Karpas-422 (cell line): ENCODE data around the gene PGLYRP1. TPM values are rescaled to one million over a fixed set of nuclear protein-coding genes. Genes with fewer than 3 reads are reported as not detected.

Experiments used
- DNase-seq: peaks from one replicate; pipeline ENCODE4 v3.0.0-alpha.2; 2015
- H2AFZ ChIP-seq: fragments of 200-600 bp; sonication (generic); 2 replicates; pipeline ENCODE4 v1.6.1; 2014; ENCODE audit warnings: antibody characterized with exemption, low read length, mixed read lengths
- H3K27ac ChIP-seq: fragments of 200-600 bp; sonication (generic); 2 replicates; pipeline ENCODE4 v1.5.1; 2014; ENCODE audit warnings: mild to moderate bottlenecking, low read length, moderate library complexity
- H3K27me3 ChIP-seq: fragments of 200-600 bp; sonication (generic); 2 replicates; pipeline ENCODE4 v1.6.1; 2014; ENCODE audit warnings: low read length, mixed read lengths
- H3K36me3 ChIP-seq: fragments of 200-600 bp; sonication (generic); 2 replicates; pipeline ENCODE4 v1.6.1; 2014; ENCODE audit warnings: low read length, mixed read lengths; ENCODE audit not compliant: insufficient read depth
- H3K4me1 ChIP-seq: fragments of 200-600 bp; sonication (generic); 2 replicates; pipeline ENCODE4 v1.6.1; 2014; ENCODE audit warnings: mild to moderate bottlenecking, low read length, mixed read lengths
- H3K4me2 ChIP-seq: fragments of 200-600 bp; sonication (generic); 2 replicates; pipeline ENCODE4 v1.6.1; 2014; ENCODE audit warnings: low read length, low read depth, mild to moderate bottlenecking; ENCODE audit not compliant: poor library complexity, severe bottlenecking
- H3K4me3 ChIP-seq: fragments of 200-600 bp; sonication (generic); 2 replicates; pipeline ENCODE4 v1.5.1; 2014; ENCODE audit warnings: mild to moderate bottlenecking, antibody characterized with exemption, low read length, mixed read lengths
- H3K79me2 ChIP-seq: fragments of 200-600 bp; sonication (generic); 2 replicates; pipeline ENCODE4 v1.6.1; 2014; ENCODE audit warnings: mild to moderate bottlenecking, low read length, mixed read lengths
- H3K9ac ChIP-seq: fragments of 200-600 bp; sonication (generic); 2 replicates; pipeline ENCODE4 v1.6.0; 2014; ENCODE audit warnings: low read length
- H3K9me2 ChIP-seq: fragments of 200-600 bp; sonication (generic), shearing (Covaris generic); replicated peaks from 2 replicates; pipeline ENCODE4 v1.6.0; 2014; ENCODE audit warnings: mild to moderate bottlenecking, low read length, moderate library complexity; ENCODE audit not compliant: insufficient read depth
- H3K9me3 ChIP-seq: fragments of 300-700, 200-600 bp; sonication (generic); 2 replicates; pipeline ENCODE4 v1.6.1; 2014; ENCODE audit warnings: low read length, mixed read lengths
- H4K20me1 ChIP-seq: fragments of 200-600 bp; sonication (generic); 2 replicates; pipeline ENCODE4 v1.6.1; 2014; ENCODE audit warnings: mild to moderate bottlenecking, antibody characterized with exemption, low read length, low read depth; ENCODE audit not compliant: insufficient read depth
- total RNA-seq: library from RNA; depleted of rRNA; stranded (reverse); fragments of >200 nt; shearing (Covaris generic); gene quantifications from 2 replicates; pipeline ENCODE4 v1.2.3, GENCODE V29; 2014; ENCODE audit warnings: low replicate concordance

The PGLYRP1 gene
- total RNA-seq, 1 experiment from 2014 or later, result not detected

- DNase-seq, result no peak
- Histone ChIP-seq H3K4me1 (peaks cover 8% of the 10 kb centered on the region), H3K27ac (no peak overlapping the region), H3K9me2 (no peaks in the 10 kb centered on the region), H2AFZ (no peak overlapping the region), H3K27me3 (no peaks in the 10 kb centered on the region), H3K9ac (no peak overlapping the region), H3K9me3 (no peaks in the 10 kb centered on the region), H4K20me1 (no peaks in the 10 kb centered on the region), H3K79me2 (no peaks in the 10 kb centered on the region), H3K4me2 (no peak overlapping the region), H3K36me3 (peaks cover 8% of the 10 kb centered on the region), H3K4me3 (no peak overlapping the region)
Observed at GRCh38 chr19:46025835-46026234, 3.0 kb upstream of the PGLYRP1 start.

- H3K79me2 ChIP-seq, result no peaks in the 10 kb centered on the region
- no peaks in the 10 kb centered on the region for H3K9me3 ChIP-seq
- no peak overlapping the region for H3K4me3 ChIP-seq
- no peak for DNase-seq
- H3K36me3 ChIP-seq, result peaks cover 8% of the 10 kb centered on the region
- peaks cover 8% of the 10 kb centered on the region for H3K4me1 ChIP-seq
- H3K9ac ChIP-seq, result no peak overlapping the region
- no peak overlapping the region for H2AFZ ChIP-seq
- H3K4me2 ChIP-seq, result no peak overlapping the region
- H3K9me2 ChIP-seq, result no peaks in the 10 kb centered on the region
- H3K27ac ChIP-seq, result no peak overlapping the region
- no peaks in the 10 kb centered on the region for H3K27me3 ChIP-seq
- H4K20me1 ChIP-seq, result no peaks in the 10 kb centered on the region
Observed at GRCh38 chr19:46023311-46023779, 492 bp upstream of the PGLYRP1 start.

GRCh38 chr19:46022061-46022430, 807 bp downstream of the PGLYRP1 start:
- no peak overlapping the region for H3K9ac ChIP-seq
- no peaks in the 10 kb centered on the region for H3K9me3 ChIP-seq
- H3K9me2 ChIP-seq, result no peaks in the 10 kb centered on the region
- no peak overlapping the region for H3K27ac ChIP-seq
- H3K4me2 ChIP-seq, result no peak overlapping the region
- no peak overlapping the region for H2AFZ ChIP-seq
- no peak overlapping the region for H3K4me3 ChIP-seq
- H3K4me1 ChIP-seq, result peaks cover 8% of the 10 kb centered on the region
- H3K27me3 ChIP-seq, result no peaks in the 10 kb centered on the region
- no peaks in the 10 kb centered on the region for H3K79me2 ChIP-seq
- H4K20me1 ChIP-seq, result no peaks in the 10 kb centered on the region
- no peak for DNase-seq
- peaks cover 8% of the 10 kb centered on the region for H3K36me3 ChIP-seq

- no peaks in the 10 kb centered on the region for H3K27me3 ChIP-seq
- H3K27ac ChIP-seq, result no peak overlapping the region
- H3K4me1 ChIP-seq, result peaks cover 3% of the 10 kb centered on the region
- no peaks in the 10 kb centered on the region for H4K20me1 ChIP-seq
- H3K9me2 ChIP-seq, result no peaks in the 10 kb centered on the region
- H2AFZ ChIP-seq, result no peak overlapping the region
- H3K9ac ChIP-seq, result no peak overlapping the region
- no peaks in the 10 kb centered on the region for H3K9me3 ChIP-seq
- no peak overlapping the region for H3K4me2 ChIP-seq
- DNase-seq, result no peak
- peaks cover 8% of the 10 kb centered on the region for H3K36me3 ChIP-seq
- no peaks in the 10 kb centered on the region for H3K79me2 ChIP-seq
- H3K4me3 ChIP-seq, result no peak overlapping the region
Observed at GRCh38 chr19:46021531-46022041, 1.3 kb downstream of the PGLYRP1 start.

- no peaks in the 10 kb centered on the region for H4K20me1 ChIP-seq
- H3K9me3 ChIP-seq, result no peaks in the 10 kb centered on the region
- no peak for DNase-seq
Observed at GRCh38 chr19:46020819-46021125, 2.1 kb downstream of the PGLYRP1 start.

GRCh38 chr19:46019270-46019669, 3.6 kb downstream of the PGLYRP1 start:
- Histone ChIP-seq H3K27ac (no peak overlapping the region), H4K20me1 (no peaks in the 10 kb centered on the region), H3K79me2 (no peaks in the 10 kb centered on the region), H3K36me3 (no peaks in the 10 kb centered on the region), H2AFZ (no peak overlapping the region), H3K4me2 (no peak overlapping the region), H3K4me1 (peaks cover 5% of the 10 kb centered on the region; the same call in 1 of the 2 replicates), H3K9me3 (no peaks in the 10 kb centered on the region), H3K4me3 (no peak overlapping the region), H3K27me3 (no peaks in the 10 kb centered on the region), H3K9ac (no peak overlapping the region), H3K9me2 (no peaks in the 10 kb centered on the region)
- DNase-seq, result no peak

More at GRCh38 chr19:46020819-46021125, 2.1 kb downstream of the PGLYRP1 start:
- 0 out of 2 replicates have a peak, but pooled peaks cover under 1% of the 10 kb centered on the region for H3K36me3 ChIP-seq
- no peak overlapping the region for H2AFZ ChIP-seq
- H3K27me3 ChIP-seq, result no peaks in the 10 kb centered on the region
- H3K79me2 ChIP-seq, result no peaks in the 10 kb centered on the region
- peaks cover 5% of the 10 kb centered on the region; the same call in 1 of the 2 replicates for H3K4me1 ChIP-seq
- no peaks in the 10 kb centered on the region for H3K9me2 ChIP-seq
- no peak overlapping the region for H3K4me2 ChIP-seq
- no peak overlapping the region for H3K27ac ChIP-seq
- no peak overlapping the region for H3K9ac ChIP-seq
- no peak overlapping the region for H3K4me3 ChIP-seq

GRCh38 chr19:46018729-46019251, 4.1 kb downstream of the PGLYRP1 start:
- Histone ChIP-seq H3K27me3 (no peaks in the 10 kb centered on the region), H2AFZ (no peak overlapping the region)

GRCh38 chr19:46017874-46018675, 4.8 kb downstream of the PGLYRP1 start:
- H3K9me2 ChIP-seq, result no peaks in the 10 kb centered on the region
- no peaks in the 10 kb centered on the region for H3K79me2 ChIP-seq
- no peak overlapping the region for H3K9ac ChIP-seq
- H2AFZ ChIP-seq, result no peak overlapping the region
- H3K4me2 ChIP-seq, result no peak overlapping the region
- DNase-seq, result no peak
- H4K20me1 ChIP-seq, result no peaks in the 10 kb centered on the region
- H3K36me3 ChIP-seq, result no peaks in the 10 kb centered on the region
- H3K4me1 ChIP-seq, result peaks cover 5% of the 10 kb centered on the region; the same call in 1 of the 2 replicates
- H3K27me3 ChIP-seq, result no peaks in the 10 kb centered on the region
- H3K4me3 ChIP-seq, result no peak overlapping the region
- no peaks in the 10 kb centered on the region for H3K9me3 ChIP-seq
- H3K27ac ChIP-seq, result no peak overlapping the region

More at GRCh38 chr19:46018729-46019251, 4.1 kb downstream of the PGLYRP1 start:
- no peak overlapping the region for H3K4me3 ChIP-seq
- H3K4me1 ChIP-seq, result peaks cover 5% of the 10 kb centered on the region; the same call in 1 of the 2 replicates
- no peak overlapping the region for H3K4me2 ChIP-seq
- no peak overlapping the region for H3K27ac ChIP-seq
- no peaks in the 10 kb centered on the region for H4K20me1 ChIP-seq
- DNase-seq, result no peak
- H3K36me3 ChIP-seq, result no peaks in the 10 kb centered on the region
- no peaks in the 10 kb centered on the region for H3K79me2 ChIP-seq
- H3K9ac ChIP-seq, result no peak overlapping the region
- no peaks in the 10 kb centered on the region for H3K9me2 ChIP-seq
- H3K9me3 ChIP-seq, result no peaks in the 10 kb centered on the region
